AG09319 (cell line): Measurements from ENCODE around the gene CEP78.

Experiments used
- DNase-seq: peaks from one replicate; pipeline ENCODE4 v3.0.0-alpha.2; 2010; ENCODE audit warnings: low read depth; ENCODE audit errors: extremely low read depth
- CTCF ChIP-seq: IDR thresholded peaks from 2 replicates; pipeline ENCODE4 v1.5.1; 2011; ENCODE audit warnings: low read depth, mild to moderate bottlenecking, inconsistent platforms, low read length, moderate library complexity

Gene CEP78

GRCh38 chr9:78307360-78307759 lies 71.5 kb downstream of the CEP78 start:
- TF ChIP-seq CTCF = no peak
- no peak for DNase-seq

GRCh38 chr9:78309066-78309465 lies 73.2 kb downstream of the CEP78 start:
- TF ChIP-seq CTCF = no peak
- no peak for DNase-seq

GRCh38 chr9:78311075-78311474 lies 75.2 kb downstream of the CEP78 start:
- no peak for TF ChIP-seq CTCF
- no peak for DNase-seq

- no peak for TF ChIP-seq CTCF
- DNase-seq = no peak
Observed at GRCh38 chr9:78311886-78312524, 76.1 kb downstream of the CEP78 start.

GRCh38 chr9:78314550-78314949 lies 78.7 kb downstream of the CEP78 start:
- no peak for TF ChIP-seq CTCF
- DNase-seq = no peak

- DNase-seq = no peak
Observed at GRCh38 chr9:78314953-78315870, 79.3 kb downstream of the CEP78 start.

More at GRCh38 chr9:78314953-78315870, 79.3 kb downstream of the CEP78 start:
- no peak for TF ChIP-seq CTCF
